Stimulated activated naive B cell treated with anti-CD40 and anti-IgM and Interleukin-4, amounts not matched to agents 10 μg/mL and 1 μg/mL and 100 μg/mL, for 72 hours (primary cell): Measurements from ENCODE around the gene CCL4.

ENCODE experiments used
- ATAC-seq, 2 donors: fragments of 150-1000 bp; cut with Tn5 transposase; replicated peaks; 2 replicates each; pipeline ENCODE4 v1.10.0; 2021; ENCODE audit warnings: moderate library complexity in 1 of 2
- DNase-seq: peaks from one replicate; pipeline ENCODE4 v3.0.0; 2021
- H3K27ac Mint-ChIP-seq: one replicate; pipeline ENCODE4 v1.8.0; 2022; ENCODE audit warnings: mild to moderate bottlenecking, mixed read lengths
- H3K27me3 Mint-ChIP-seq, 2 donors: one replicate each; pipeline ENCODE4 v1.8.0; 2022; ENCODE audit warnings: mixed read lengths in 2 of 2
- H3K36me3 Mint-ChIP-seq, 2 donors: one replicate each; pipeline ENCODE4 v1.8.0; 2022; ENCODE audit warnings: mixed read lengths in 2 of 2, mild to moderate bottlenecking in 1 of 2
- H3K4me1 Mint-ChIP-seq, 2 donors: one replicate each; pipeline ENCODE4 v1.8.0; 2022; ENCODE audit warnings: mixed read lengths in 2 of 2, mild to moderate bottlenecking in 1 of 2
- H3K4me3 Mint-ChIP-seq, 2 donors: one replicate each; pipeline ENCODE4 v1.8.0; 2022; ENCODE audit warnings: mild to moderate bottlenecking in 2 of 2, mixed read lengths in 2 of 2, moderate library complexity in 1 of 2
- H3K9me3 Mint-ChIP-seq, 2 donors: one replicate each; pipeline ENCODE4 v1.8.0; 2022; ENCODE audit warnings: mixed read lengths in 2 of 2, mild to moderate bottlenecking in 1 of 2

CCL4 gene

GRCh38 chr17:36130346-36130745 lies 26.7 kb downstream of the CCL4 start:
- Mint-ChIP-seq H3K36me3 (peaks cover 16 to 17% of the 10 kb centered on the region in 2 donors), H3K27me3 (no peaks in the 10 kb centered on the region), H3K4me1 (peaks cover 66 to 94% of the 10 kb centered on the region in 2 donors), H3K9me3 (peaks cover 9 to 14% of the 10 kb centered on the region in 2 donors), H3K27ac (no peak overlapping the region), H3K4me3 (no peak overlapping the region)
- DNase-seq (no peak), ATAC-seq (no peak)

DNA sequence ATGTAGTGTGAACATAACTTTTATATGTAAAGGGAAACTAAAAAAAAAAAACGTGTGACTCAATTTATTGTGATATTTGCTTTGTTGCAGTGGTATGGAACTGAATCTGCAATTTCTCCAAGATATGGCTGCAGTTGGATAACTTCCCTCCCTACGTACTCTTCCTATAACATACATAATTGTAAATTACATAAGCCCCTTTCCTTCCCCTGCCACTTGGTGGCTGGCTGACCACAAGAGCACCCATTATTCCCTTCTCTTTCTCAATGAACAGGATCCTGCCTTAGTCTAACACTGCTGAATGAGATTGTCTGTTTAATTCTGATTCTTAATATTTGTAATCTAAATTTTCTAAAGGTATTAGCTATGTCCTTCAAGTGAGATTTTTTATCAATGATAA lies 27.8 kb downstream of the CCL4 start:
- ATAC-seq (no peak), DNase-seq (no peak)
- peaks cover 5 to 7% of the 10 kb centered on the region in 2 donors for H3K9me3 Mint-ChIP-seq
- H3K4me3 Mint-ChIP-seq = no peak overlapping the region
- no peaks in the 10 kb centered on the region for H3K27me3 Mint-ChIP-seq
- peak overlapping the region; percentile 56 for H3K27ac Mint-ChIP-seq
- peaks cover 74 to 97% of the 10 kb centered on the region in 2 donors for H3K4me1 Mint-ChIP-seq
- peaks cover 8 to 9% of the 10 kb centered on the region in 2 donors for H3K36me3 Mint-ChIP-seq

GRCh38 chr17:36131931-36132330 lies 28.3 kb downstream of the CCL4 start:
- DNase-seq (no peak), ATAC-seq (no peak)
- peaks cover 3% of the 10 kb centered on the region in 2 donors for H3K9me3 Mint-ChIP-seq
- H3K36me3 Mint-ChIP-seq = peaks cover 4% of the 10 kb centered on the region in 2 donors
- no peaks in the 10 kb centered on the region for H3K27me3 Mint-ChIP-seq
- H3K4me3 Mint-ChIP-seq = no peak overlapping the region
- no peak overlapping the region for H3K27ac Mint-ChIP-seq
- peaks cover 73 to 96% of the 10 kb centered on the region in 2 donors for H3K4me1 Mint-ChIP-seq

DNA sequence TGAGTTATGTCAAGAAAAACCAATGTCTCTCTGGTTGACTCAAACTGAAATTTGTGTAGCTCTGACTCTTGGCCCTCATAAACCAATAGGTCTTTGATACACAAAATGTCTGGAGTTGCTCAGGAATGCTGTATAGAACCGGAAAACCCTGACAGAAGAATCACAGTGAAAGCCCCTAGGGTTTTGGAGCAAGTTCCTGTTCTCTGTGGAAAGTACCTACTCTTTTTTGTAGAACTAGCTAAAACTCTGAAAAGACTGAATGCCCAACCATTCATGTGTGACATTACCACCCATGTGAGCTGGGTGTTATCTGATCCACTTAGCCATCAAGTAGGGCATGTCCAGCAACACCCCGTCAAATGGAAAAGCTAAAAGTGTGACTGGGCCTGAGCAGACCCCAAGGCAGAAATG lies 28.8 kb downstream of the CCL4 start:
- ATAC-seq (peak; percentile 59 to 74), DNase-seq (no peak)
- Mint-ChIP-seq H3K4me3 (no peak overlapping the region), H3K27me3 (no peaks in the 10 kb centered on the region), H3K9me3 (peaks cover 4 to 6% of the 10 kb centered on the region in 2 donors), H3K4me1 (peaks cover 73 to 96% of the 10 kb centered on the region in 2 donors), H3K27ac (no peak overlapping the region), H3K36me3 (peaks cover 6% of the 10 kb centered on the region in 2 donors)

DNA sequence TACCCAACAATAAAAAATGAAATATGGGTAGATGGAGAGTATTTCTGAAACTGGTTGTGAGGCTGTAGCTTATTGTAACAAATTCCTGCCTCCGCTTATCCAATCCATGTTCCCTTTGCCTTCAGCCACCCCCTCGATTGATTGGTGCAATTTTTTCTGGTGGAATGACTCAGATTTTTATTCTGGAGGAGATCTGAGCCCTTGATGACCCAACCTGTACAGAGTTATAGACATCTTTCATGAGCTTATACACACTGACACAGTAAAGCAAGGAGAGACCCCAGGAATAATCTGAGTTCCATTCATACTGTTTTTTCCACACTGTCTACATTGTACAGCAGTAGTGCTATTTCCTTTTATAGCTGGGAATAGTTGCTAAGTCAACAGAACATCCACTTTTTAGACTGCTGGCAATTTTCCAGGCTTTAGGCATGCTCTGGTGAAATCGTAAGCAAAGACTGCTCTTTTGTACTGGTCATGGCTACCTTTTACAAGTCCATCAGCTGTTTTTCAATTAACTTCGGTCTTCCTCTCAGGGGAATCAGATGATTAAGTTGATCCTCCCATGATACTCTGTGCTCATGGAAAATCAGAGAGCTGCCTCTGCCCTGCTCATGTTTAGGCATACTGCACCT lies 30.1 kb downstream of the CCL4 start:
- Mint-ChIP-seq H3K27ac (no peak overlapping the region), H3K27me3 (no peaks in the 10 kb centered on the region), H3K4me1 (peaks cover 65 to 90% of the 10 kb centered on the region in 2 donors), H3K4me3 (no peak overlapping the region), H3K36me3 (peaks cover 11 to 12% of the 10 kb centered on the region in 2 donors), H3K9me3 (peaks cover 10 to 12% of the 10 kb centered on the region in 2 donors)
- ATAC-seq (no peak), DNase-seq (no peak)

GRCh38 chr17:36135465-36135864 lies 31.8 kb downstream of the CCL4 start:
- H3K27me3 Mint-ChIP-seq = no peaks in the 10 kb centered on the region
- peak; percentile 35 to 54 for ATAC-seq

DNA sequence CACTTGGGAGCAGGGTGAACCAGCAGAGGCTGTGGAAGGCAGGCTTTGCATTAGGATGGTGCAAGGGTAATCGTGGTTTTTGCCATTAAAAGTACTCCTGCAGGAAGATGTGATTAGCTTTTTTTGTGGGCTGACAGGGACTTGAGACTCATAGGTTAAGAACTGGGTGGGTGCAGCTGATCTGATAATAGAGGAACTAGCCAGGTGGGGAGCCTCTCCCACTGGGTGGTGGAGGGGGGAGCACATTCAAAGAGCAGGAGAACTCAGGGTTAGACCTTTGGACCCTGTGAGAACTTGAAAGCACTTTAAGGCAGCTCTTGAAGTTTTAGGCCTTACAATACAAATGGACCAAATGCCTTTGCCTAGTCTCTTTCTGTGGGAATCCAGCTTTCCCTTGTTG lies 32.4 kb downstream of the CCL4 start:
- no peak overlapping the region for H3K27ac Mint-ChIP-seq
- no peak overlapping the region for H3K4me3 Mint-ChIP-seq
- H3K27me3 Mint-ChIP-seq = no peaks in the 10 kb centered on the region
- H3K9me3 Mint-ChIP-seq = peaks cover 10 to 12% of the 10 kb centered on the region in 2 donors
- DNase-seq (no peak), ATAC-seq (peak in 1 of 2 donors; percentile 24)
- peaks cover 11 to 12% of the 10 kb centered on the region in 2 donors for H3K36me3 Mint-ChIP-seq
- peaks cover 52 to 67% of the 10 kb centered on the region in 2 donors for H3K4me1 Mint-ChIP-seq

More at GRCh38 chr17:36135465-36135864, 31.8 kb downstream of the CCL4 start:
- Mint-ChIP-seq H3K4me3 (peak overlapping the region in 1 of 2 donors; percentile 5), H3K27ac (no peak overlapping the region), H3K9me3 (peaks cover 10 to 12% of the 10 kb centered on the region in 2 donors), H3K36me3 (peaks cover 11 to 12% of the 10 kb centered on the region in 2 donors), H3K4me1 (peaks cover 51 to 72% of the 10 kb centered on the region in 2 donors)
- DNase-seq = no peak

DNA sequence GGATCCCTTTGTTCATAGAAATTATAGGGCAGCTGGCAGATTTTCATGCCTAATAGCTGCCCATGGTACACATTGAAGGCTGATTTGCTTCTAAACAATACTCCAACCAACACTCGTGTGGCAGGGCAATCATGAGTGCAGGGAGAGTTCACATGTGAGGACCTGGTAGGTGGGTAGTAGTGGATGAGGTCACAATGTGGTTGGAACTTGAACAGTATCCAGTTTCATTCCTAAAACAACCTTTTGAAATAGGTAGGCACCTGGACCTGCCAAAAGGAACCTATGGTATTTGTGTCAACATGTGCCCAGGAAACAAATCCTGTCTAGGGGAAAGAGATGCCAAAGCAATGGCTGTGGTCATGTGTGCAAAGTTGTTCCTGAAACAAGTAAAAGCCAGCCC lies 32.8 kb downstream of the CCL4 start:
- H3K27ac Mint-ChIP-seq = no peak overlapping the region

DNA sequence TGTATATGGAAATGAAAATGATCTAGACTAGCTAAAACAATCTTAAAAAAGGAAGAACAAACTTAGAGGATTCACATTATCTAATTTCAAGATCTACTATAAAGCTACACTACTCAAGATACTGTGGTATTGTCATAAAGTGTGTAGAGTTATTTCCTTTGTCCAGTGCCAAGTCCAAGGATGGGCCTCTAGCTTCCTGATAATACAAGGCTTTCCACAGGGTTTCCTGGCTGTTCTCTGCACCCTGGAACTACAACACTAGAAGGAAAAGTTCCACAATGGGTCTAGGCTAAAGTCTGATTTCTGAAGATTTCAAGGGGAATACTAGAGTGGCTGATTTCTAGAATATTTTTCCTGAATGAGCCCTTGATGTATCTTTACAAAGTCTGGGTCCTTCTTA lies 38.6 kb downstream of the CCL4 start:
- Mint-ChIP-seq H3K4me3 (no peak overlapping the region), H3K36me3 (peaks cover 6 to 7% of the 10 kb centered on the region in 2 donors), H3K4me1 (peaks cover 15 to 20% of the 10 kb centered on the region in 2 donors), H3K9me3 (peaks cover 6 to 8% of the 10 kb centered on the region in 2 donors), H3K27ac (no peak overlapping the region), H3K27me3 (no peaks in the 10 kb centered on the region)
- DNase-seq (no peak), ATAC-seq (no peak)

More for the DNA sequence above, 32.8 kb downstream of the CCL4 start:
- H3K9me3 Mint-ChIP-seq = peaks cover 10 to 12% of the 10 kb centered on the region in 2 donors
- no peaks in the 10 kb centered on the region for H3K27me3 Mint-ChIP-seq
- H3K4me1 Mint-ChIP-seq = peaks cover 54 to 64% of the 10 kb centered on the region in 2 donors
- peaks cover 11 to 12% of the 10 kb centered on the region in 2 donors for H3K36me3 Mint-ChIP-seq
- H3K4me3 Mint-ChIP-seq = no peak overlapping the region
- DNase-seq (no peak), ATAC-seq (peak in 1 of 2 donors; percentile 44)

DNA sequence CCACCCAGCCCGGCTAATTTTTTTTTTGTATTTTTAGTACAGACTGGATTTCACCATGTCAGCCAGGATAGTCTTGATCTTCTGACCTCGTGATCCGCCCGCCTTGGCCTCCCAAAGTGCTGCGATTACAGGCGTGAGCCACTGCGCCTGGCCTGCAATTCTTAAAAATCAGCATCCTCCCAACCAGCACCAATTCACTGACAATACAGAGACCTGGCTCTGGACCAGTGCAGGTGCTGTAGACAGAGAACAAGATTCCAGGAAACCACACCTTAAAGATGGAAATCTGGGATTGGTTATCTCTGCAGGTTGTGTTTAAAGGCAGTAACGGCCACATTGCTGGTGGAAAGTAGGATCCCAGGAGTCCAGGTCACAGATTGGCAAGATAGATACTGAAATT lies 39.2 kb downstream of the CCL4 start:
- Mint-ChIP-seq H3K27ac (no peak overlapping the region), H3K9me3 (peaks cover 5 to 6% of the 10 kb centered on the region in 2 donors), H3K4me1 (peaks cover 16 to 19% of the 10 kb centered on the region in 2 donors), H3K36me3 (peaks cover 5% of the 10 kb centered on the region in 2 donors), H3K27me3 (no peaks in the 10 kb centered on the region), H3K4me3 (no peak overlapping the region)
- DNase-seq = no peak
- ATAC-seq = no peak

DNA sequence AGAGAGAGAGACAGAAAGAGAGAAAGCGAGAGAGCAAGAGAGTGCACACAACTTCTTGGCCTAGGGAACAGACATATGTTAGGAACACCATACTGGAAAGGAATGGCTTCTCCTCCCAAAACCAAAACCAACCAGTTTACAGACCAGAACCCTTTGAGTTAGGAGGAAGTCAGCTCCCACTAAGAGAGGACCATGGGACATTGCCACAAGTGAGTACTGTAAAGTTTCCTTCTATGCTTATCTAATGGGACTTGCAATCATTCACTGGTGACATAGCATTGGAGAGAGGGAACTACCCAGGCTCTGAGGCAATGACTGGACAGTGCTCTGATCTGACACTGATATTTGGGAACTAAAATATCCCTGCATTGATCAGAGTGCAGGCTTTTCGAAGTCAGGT lies 40.4 kb downstream of the CCL4 start:
- H3K9me3 Mint-ChIP-seq = no peaks in the 10 kb centered on the region
- no peak for ATAC-seq
- H3K4me1 Mint-ChIP-seq = peaks cover 18 to 20% of the 10 kb centered on the region in 2 donors
- H3K36me3 Mint-ChIP-seq = no peaks in the 10 kb centered on the region
- H3K4me3 Mint-ChIP-seq = no peak overlapping the region
- H3K27ac Mint-ChIP-seq = no peak overlapping the region
- DNase-seq = no peak
- H3K27me3 Mint-ChIP-seq = no peaks in the 10 kb centered on the region

- H3K4me1 Mint-ChIP-seq = peaks cover 24 to 27% of the 10 kb centered on the region in 2 donors
- no peak overlapping the region for H3K4me3 Mint-ChIP-seq
- H3K9me3 Mint-ChIP-seq = no peaks in the 10 kb centered on the region
- peak overlapping the region; percentile 14 for H3K27ac Mint-ChIP-seq
- H3K36me3 Mint-ChIP-seq = no peaks in the 10 kb centered on the region
- no peaks in the 10 kb centered on the region for H3K27me3 Mint-ChIP-seq
- no peak for DNase-seq
- ATAC-seq = no peak
Observed at GRCh38 chr17:36144981-36145729, 41.5 kb downstream of the CCL4 start.

DNA sequence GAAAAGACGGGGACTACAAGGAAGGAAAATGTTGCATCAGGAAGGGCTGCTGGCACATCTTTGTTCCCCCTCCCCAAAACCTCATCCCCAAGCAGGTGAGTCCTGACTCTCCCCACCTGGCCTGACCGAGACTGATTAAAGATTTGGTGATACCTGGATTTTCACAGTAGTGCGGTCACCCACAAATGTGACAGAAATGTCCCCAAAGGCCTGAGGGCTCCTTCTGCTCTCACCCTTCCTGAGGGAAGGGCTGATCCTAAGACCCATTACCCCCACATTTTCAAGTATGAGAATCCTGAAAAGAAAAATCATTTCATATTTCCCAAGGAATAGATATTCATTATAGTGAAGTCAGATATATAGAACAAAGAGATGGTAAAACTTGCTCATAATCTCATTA lies 44.0 kb downstream of the CCL4 start:
- H3K27ac Mint-ChIP-seq = no peak overlapping the region

GRCh38 chr17:36148559-36149295 lies 45.1 kb downstream of the CCL4 start:
- DNase-seq (peak; percentile 60), ATAC-seq (peak; percentile 88)
- H3K9me3 Mint-ChIP-seq = no peaks in the 10 kb centered on the region
- peak overlapping the region in 1 of 2 donors; percentile 26 for H3K4me3 Mint-ChIP-seq
- peaks cover 21 to 39% of the 10 kb centered on the region in 2 donors for H3K4me1 Mint-ChIP-seq
- H3K27ac Mint-ChIP-seq = no peak overlapping the region
- no peaks in the 10 kb centered on the region for H3K27me3 Mint-ChIP-seq
- H3K36me3 Mint-ChIP-seq = no peaks in the 10 kb centered on the region

More for the DNA sequence above, 44.0 kb downstream of the CCL4 start:
- DNase-seq = no peak
- H3K27me3 Mint-ChIP-seq = no peaks in the 10 kb centered on the region
- no peak for ATAC-seq
- H3K36me3 Mint-ChIP-seq = no peaks in the 10 kb centered on the region
- peaks cover 16 to 31% of the 10 kb centered on the region in 2 donors for H3K4me1 Mint-ChIP-seq
- no peaks in the 10 kb centered on the region for H3K9me3 Mint-ChIP-seq
- H3K4me3 Mint-ChIP-seq = no peak overlapping the region
